ENCODE results near the gene RASIP1.
"Not testable (repeated sequence)": the region's sequence is repeated elsewhere in the genome, so short reads cannot be mapped to it uniquely, and the experiment has no call there.

RASIP1 gene

GRCh38 chr19:48705431-48705830 lies 35.0 kb downstream of the RASIP1 start:
- TF ChIP-seq CTCF (IDR thresholded peaks at IDR 0.05; ENCODE audit: low read depth, low read length) = no peak

GRCh38 chr19:48703316-48703715 lies 37.1 kb downstream of the RASIP1 start:
- TF ChIP-seq CTCF (IDR thresholded peaks at IDR 0.05; ENCODE audit: low read depth, low read length) = no peak
- H3K4me3 ChIP-seq (ENCODE audit: low read depth, low read length) = no peak overlapping the region

More at GRCh38 chr19:48705431-48705830, 35.0 kb downstream of the RASIP1 start:
- H3K4me3 ChIP-seq (ENCODE audit: low read depth, low read length) = no peak overlapping the region

- TF ChIP-seq CTCF (IDR thresholded peaks at IDR 0.05; ENCODE audit: low read depth, low read length) = no peak
- no peak overlapping the region for H3K4me3 ChIP-seq (ENCODE audit: low read depth, low read length)
Measured at GRCh38 chr19:48702701-48703100, 37.7 kb downstream of the RASIP1 start.

- TF ChIP-seq CTCF (IDR thresholded peaks at IDR 0.05; ENCODE audit: low read depth, low read length) = no peak
- H3K4me3 ChIP-seq (ENCODE audit: low read depth, low read length) = no peak overlapping the region
Measured at GRCh38 chr19:48698046-48698445, 42.4 kb downstream of the RASIP1 start.

GRCh38 chr19:48696353-48697010 lies 43.9 kb downstream of the RASIP1 start:
- no peak overlapping the region for H3K4me3 ChIP-seq (ENCODE audit: low read depth, low read length)
- no peak for TF ChIP-seq CTCF (IDR thresholded peaks at IDR 0.05; ENCODE audit: low read depth, low read length)

GRCh38 chr19:48695743-48696352 lies 44.6 kb downstream of the RASIP1 start, which contains the start of gene FUT2:
TSS of gene FUT2 (plus strand) at chr19:48695971. CDS start at chr19:48702957, 6,986 bp downstream.
- no peak for TF ChIP-seq CTCF (IDR thresholded peaks at IDR 0.05; ENCODE audit: low read depth, low read length)
- H3K4me3 ChIP-seq (ENCODE audit: low read depth, low read length) = no peak within 1 kb of the TSS

- not testable (repeated sequence) for H3K4me3 ChIP-seq (ENCODE audit: low read depth, low read length)
Measured at GRCh38 chr19:48693629-48694028, 46.8 kb downstream of the RASIP1 start.
